Neural progenitor cell (in vitro differentiated cells): ENCODE data around the gene DUSP19. TPM values are rescaled to one million over a fixed set of nuclear protein-coding genes. Genes with fewer than 3 reads are reported as not detected.
"Not testable (repeated sequence)": the region's sequence is repeated elsewhere in the genome, so short reads cannot be mapped to it uniquely, and the experiment has no call there.

Experiments used
- DNase-seq: peaks from one replicate; pipeline ENCODE4 v3.0.0-alpha.2; 2016; ENCODE audit warnings: low spot score
- H2AFZ ChIP-seq: fragments of 200-600 bp; sonication (generic); replicated peaks from 2 replicates; pipeline ENCODE4 v1.6.1; 2016; ENCODE audit warnings: antibody characterized with exemption
- H3F3A ChIP-seq: fragments of 200-600 bp; sonication (generic); 2 replicates; pipeline ENCODE4 v1.6.1; 2016; ENCODE audit warnings: antibody characterized with exemption, low read depth
- H3K27ac ChIP-seq: fragments of 200-600 bp; sonication (generic); 2 replicates; pipeline ENCODE4 v1.5.1; 2016; ENCODE audit warnings: mild to moderate bottlenecking
- H3K27me3 ChIP-seq: fragments of 200-600 bp; sonication (generic); 2 replicates; pipeline ENCODE4 v1.6.1; 2016; ENCODE audit warnings: mild to moderate bottlenecking, moderate library complexity
- H3K36me3 ChIP-seq: fragments of 200-600 bp; sonication (generic); 2 replicates; pipeline ENCODE4 v1.5.1; 2016
- H3K4me1 ChIP-seq: fragments of 200-600 bp; sonication (generic); 2 replicates; pipeline ENCODE4 v1.6.1; 2016; ENCODE audit warnings: mixed run types
- H3K4me2 ChIP-seq: fragments of 200-600 bp; sonication (generic); 2 replicates; pipeline ENCODE4 v1.6.1; 2016
- H3K4me3 ChIP-seq: fragments of 200-600 bp; sonication (generic); 2 replicates; pipeline ENCODE4 v1.5.1; 2016
- H3K79me2 ChIP-seq: fragments of 200-600 bp; sonication (generic); 2 replicates; pipeline ENCODE4 v1.6.1; 2016; ENCODE audit warnings: low read depth
- H3K9ac ChIP-seq: fragments of 200-600 bp; sonication (generic); 2 replicates; pipeline ENCODE4 v1.6.1; 2016
- H3K9me3 ChIP-seq: fragments of 200-600 bp; sonication (generic); 2 replicates; pipeline ENCODE4 v1.5.1; 2016; ENCODE audit warnings: low read depth
- H4K20me1 ChIP-seq: fragments of 200-600 bp; sonication (generic); 2 replicates; pipeline ENCODE4 v1.6.1; 2016; ENCODE audit warnings: low read depth
- H3K27ac Mint-ChIP-seq: 3 replicates; pipeline ENCODE4 v1.8.0; 2021; ENCODE audit warnings: mixed read lengths
- H3K27me3 Mint-ChIP-seq: 2 replicates; pipeline ENCODE4 v1.8.0; 2022; ENCODE audit warnings: low read depth, mild to moderate bottlenecking, inconsistent platforms, moderate library complexity, mixed read lengths; ENCODE audit not compliant: insufficient read depth
- H3K36me3 Mint-ChIP-seq: 3 replicates; pipeline ENCODE4 v1.8.0; 2021; ENCODE audit warnings: mixed read lengths
- H3K4me1 Mint-ChIP-seq: 3 replicates; pipeline ENCODE4 v1.8.0; 2021; ENCODE audit warnings: mixed read lengths
- H3K4me3 Mint-ChIP-seq: 3 replicates; pipeline ENCODE4 v1.8.0; 2021; ENCODE audit warnings: mild to moderate bottlenecking, moderate library complexity, mixed read lengths
- H3K9me3 Mint-ChIP-seq: 3 replicates; pipeline ENCODE4 v1.8.0; 2020; ENCODE audit warnings: mixed read lengths
- CTCF ChIP-seq: fragments of 200-600 bp; sonication (generic); IDR thresholded peaks from 2 replicates; pipeline ENCODE4 v1.5.1; 2017; ENCODE audit warnings: antibody characterized with exemption, mild to moderate bottlenecking
- EZH2 ChIP-seq: fragments of 200-600 bp; sonication (generic); IDR thresholded peaks from 2 replicates; pipeline ENCODE4 v1.6.1; 2017; ENCODE audit warnings: antibody characterized with exemption, mild to moderate bottlenecking, moderate library complexity
- EZH2phosphoT487 ChIP-seq: fragments of 200-600 bp; sonication (generic); IDR thresholded peaks from 2 replicates; pipeline ENCODE4 v1.6.1; 2017; ENCODE audit warnings: antibody characterized with exemption
- total RNA-seq: library from RNA; depleted of rRNA; stranded (reverse); fragments of >200 nt; gene quantifications from 2 replicates; pipeline ENCODE4 v1.2.3, GENCODE V29; 2015; ENCODE audit warnings: low replicate concordance

The DUSP19 gene
- total RNA-seq, 1 donor from 2014 or later: 6.7 TPM

DNA sequence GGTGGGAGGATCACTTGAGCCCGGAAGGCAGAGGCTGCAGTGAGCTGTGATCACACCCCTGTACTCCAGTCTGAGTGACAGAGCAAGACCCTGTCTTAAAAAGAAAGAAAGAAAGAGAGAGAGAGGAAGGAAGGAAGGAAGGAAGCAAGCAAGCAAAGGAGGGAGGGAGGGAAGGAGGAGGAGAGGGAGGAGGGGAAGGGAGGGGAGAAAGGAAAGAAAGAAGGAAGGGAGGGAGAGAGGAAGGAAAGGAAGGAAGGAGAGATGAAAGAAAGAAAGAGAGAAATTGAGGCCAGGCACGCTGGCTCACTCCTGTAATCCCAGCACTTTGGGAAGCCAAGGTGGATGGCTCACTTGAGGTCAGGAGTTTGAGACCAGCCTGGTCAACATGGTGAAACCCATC, 37.9 kb upstream of the DUSP19 start:
- peaks cover 21% of the 10 kb centered on the region for H3K27me3 ChIP-seq
- TF ChIP-seq EZH2 (no peak), EZH2phosphoT487 (no peak), CTCF (no peak)
- no peaks in the 10 kb centered on the region for H3K36me3 Mint-ChIP-seq

DNA sequence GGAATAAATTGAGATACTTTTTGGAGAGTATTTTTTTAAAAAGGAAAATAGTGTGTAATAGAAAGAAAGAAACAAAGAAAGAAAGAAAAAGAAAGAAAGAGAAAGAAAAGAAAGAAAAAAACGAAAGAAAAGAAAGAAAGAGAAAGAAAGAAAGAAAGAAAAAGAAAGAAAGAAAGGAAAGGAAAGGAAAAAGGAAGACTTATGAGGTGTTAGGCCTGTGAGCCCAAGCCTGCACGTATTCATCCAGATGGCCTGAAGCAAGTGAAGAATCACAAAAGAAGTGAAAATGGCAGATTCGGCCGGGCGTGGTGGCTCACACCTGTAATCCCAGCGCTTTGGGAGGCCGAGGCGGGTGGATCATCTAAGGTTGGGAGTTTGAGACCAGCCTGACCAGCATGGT, 35.0 kb upstream of the DUSP19 start:
- not testable (repeated sequence) for H3K27ac Mint-ChIP-seq, H3K27me3 Mint-ChIP-seq, H3K27ac ChIP-seq, H3K79me2 ChIP-seq, H3K9me3 Mint-ChIP-seq, H3K36me3 ChIP-seq, H3K36me3 Mint-ChIP-seq, H3K4me1 Mint-ChIP-seq, H3K9ac ChIP-seq, DNase-seq, H2AFZ ChIP-seq, H3K4me1 ChIP-seq, H3K4me2 ChIP-seq, H4K20me1 ChIP-seq, H3K4me3 ChIP-seq, H3K9me3 ChIP-seq, H3K4me3 Mint-ChIP-seq, H3F3A ChIP-seq
- H3K27me3 ChIP-seq: peaks cover 20% of the 10 kb centered on the region

More for the DNA sequence above, 37.9 kb upstream of the DUSP19 start:
- H3K4me3 ChIP-seq: no peak overlapping the region
- H3K9me3 ChIP-seq: no peaks in the 10 kb centered on the region
- H3K4me1 Mint-ChIP-seq: peaks cover 11% of the 10 kb centered on the region
- no peak overlapping the region for H3K27ac ChIP-seq
- no peak for DNase-seq
- H3K9ac ChIP-seq: no peak overlapping the region
- H3K27me3 Mint-ChIP-seq: peaks cover 9% of the 10 kb centered on the region
- peaks cover 11% of the 10 kb centered on the region for H3K4me1 ChIP-seq
- no peak overlapping the region for H3K4me3 Mint-ChIP-seq
- peaks cover 16% of the 10 kb centered on the region for H4K20me1 ChIP-seq
- no peaks in the 10 kb centered on the region for H3K36me3 ChIP-seq
- H3K27ac Mint-ChIP-seq: no peak overlapping the region
- H3F3A ChIP-seq: peaks cover 6% of the 10 kb centered on the region
- peaks cover 3% of the 10 kb centered on the region for H3K9me3 Mint-ChIP-seq
- no peak overlapping the region for H2AFZ ChIP-seq
- no peak overlapping the region for H3K4me2 ChIP-seq
- peaks cover 25% of the 10 kb centered on the region for H3K79me2 ChIP-seq

DNA sequence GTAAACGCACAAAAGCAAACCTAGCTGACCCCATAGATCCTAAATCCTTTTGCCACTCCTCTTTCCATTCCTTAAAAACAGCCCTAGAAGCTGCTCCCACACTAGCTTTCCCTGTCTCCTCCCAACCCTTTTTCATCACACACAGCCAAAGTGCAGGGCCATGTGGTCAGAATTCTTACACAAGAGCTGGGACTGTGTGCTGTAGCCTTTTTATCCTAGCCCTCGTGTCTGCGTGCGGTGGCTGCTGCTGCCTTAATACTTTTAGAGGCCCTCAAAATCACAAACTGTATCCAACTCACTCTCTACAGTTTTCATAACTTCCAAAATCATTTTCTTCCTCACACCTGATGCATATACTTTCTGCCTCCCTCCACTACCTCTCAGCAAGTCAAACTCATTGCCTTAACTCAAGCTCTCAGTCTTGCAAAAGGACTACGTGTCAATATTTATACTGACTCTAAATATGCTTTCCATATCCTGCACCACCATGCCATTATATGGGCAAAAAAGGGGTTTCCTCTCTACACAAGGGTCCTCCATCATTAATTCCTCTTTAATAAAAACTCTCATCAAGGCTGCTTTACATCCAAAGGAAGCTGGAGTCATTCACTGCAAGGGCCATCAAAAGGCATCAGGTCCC, 30.9 kb upstream of the DUSP19 start:
- H3F3A ChIP-seq, DNase-seq, H3K27ac Mint-ChIP-seq, H3K9me3 Mint-ChIP-seq, H3K4me3 Mint-ChIP-seq, H3K36me3 Mint-ChIP-seq, H2AFZ ChIP-seq, H3K79me2 ChIP-seq, H3K27ac ChIP-seq, H3K4me2 ChIP-seq, H3K4me1 Mint-ChIP-seq, H3K36me3 ChIP-seq, H3K27me3 Mint-ChIP-seq, H3K9ac ChIP-seq, H3K27me3 ChIP-seq, H3K9me3 ChIP-seq, H3K4me3 ChIP-seq, H4K20me1 ChIP-seq: not testable (repeated sequence)
- peaks cover 22% of the 10 kb centered on the region for H3K4me1 ChIP-seq

DNA sequence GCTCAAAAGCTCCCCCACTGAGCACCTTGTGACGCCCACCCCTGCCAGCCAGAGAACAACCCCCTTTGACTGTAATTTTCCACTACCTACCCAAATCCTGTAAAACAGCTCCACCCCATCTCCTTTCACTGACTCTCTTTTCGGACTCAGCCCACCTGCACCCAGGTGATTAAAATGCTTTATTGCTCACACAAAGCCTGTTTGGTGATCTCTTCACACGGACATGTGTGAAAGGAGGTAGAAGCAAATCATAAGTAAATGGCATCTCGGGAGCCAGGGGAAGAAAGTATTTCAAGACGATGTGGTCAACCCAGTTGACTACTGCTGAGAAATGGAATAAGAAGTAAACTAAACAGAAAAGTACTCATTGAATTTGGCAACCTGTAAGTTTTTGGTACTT, 29.1 kb upstream of the DUSP19 start:
- Histone ChIP-seq H3K27ac (no peak overlapping the region), H3F3A (peaks cover 4% of the 10 kb centered on the region), H3K36me3 (no peaks in the 10 kb centered on the region), H3K4me1 (peaks cover 22% of the 10 kb centered on the region), H3K4me3 (no peak overlapping the region), H2AFZ (no peak overlapping the region), H3K4me2 (no peak overlapping the region), H3K9me3 (no peaks in the 10 kb centered on the region), H3K9ac (no peak overlapping the region), H4K20me1 (no peaks in the 10 kb centered on the region), H3K27me3 (no peaks in the 10 kb centered on the region), H3K79me2 (no peaks in the 10 kb centered on the region)
- Mint-ChIP-seq H3K27ac (no peak overlapping the region), H3K4me3 (no peak overlapping the region), H3K36me3 (no peaks in the 10 kb centered on the region), H3K4me1 (peaks cover 3% of the 10 kb centered on the region), H3K27me3 (peaks cover 6% of the 10 kb centered on the region), H3K9me3 (peaks cover 3% of the 10 kb centered on the region)
- TF ChIP-seq EZH2 (no peak), CTCF (no peak), EZH2phosphoT487 (no peak)
- DNase-seq: no peak
